Loucy (cell line): ENCODE measurements around the gene DNAJB8.

Experiments
- H2AFZ ChIP-seq: fragments of 200-600 bp; sonication (generic); 2 replicates; pipeline ENCODE4 v1.6.0; 2016; ENCODE audit warnings: antibody characterized with exemption, mild to moderate bottlenecking, low read length, moderate library complexity
- H3F3A ChIP-seq: fragments of 200-600 bp; 2 replicates; pipeline ENCODE4 v1.6.0; 2016; ENCODE audit warnings: antibody characterized with exemption, low read depth, mild to moderate bottlenecking
- H3K27me3 ChIP-seq: fragments of 200-600 bp; sonication (generic); 2 replicates; pipeline ENCODE4 v1.6.1; 2014; ENCODE audit warnings: low read length, mild to moderate bottlenecking; ENCODE audit not compliant: insufficient read depth, poor library complexity, severe bottlenecking
- H3K36me3 ChIP-seq: fragments of 200-600 bp; sonication (generic); 2 replicates; pipeline ENCODE4 v1.6.1; 2016; ENCODE audit warnings: low read length; ENCODE audit not compliant: insufficient read depth
- H3K4me1 ChIP-seq: fragments of 200-600 bp; sonication (generic); 2 replicates; pipeline ENCODE4 v1.5.1; 2014; ENCODE audit warnings: low read length, mild to moderate bottlenecking; ENCODE audit not compliant: insufficient read depth, poor library complexity, severe bottlenecking
- H3K4me2 ChIP-seq: fragments of 200-600 bp; sonication (generic); 2 replicates; pipeline ENCODE4 v1.6.0; 2014; ENCODE audit warnings: antibody characterized with exemption, low read length, low read depth, mild to moderate bottlenecking; ENCODE audit not compliant: poor library complexity, severe bottlenecking
- H3K4me3 ChIP-seq: fragments of 200-600 bp; sonication (generic); 2 replicates; pipeline ENCODE4 v1.5.1; 2014; ENCODE audit warnings: low read length, mild to moderate bottlenecking, mixed read lengths; ENCODE audit not compliant: poor library complexity, severe bottlenecking
- H3K79me2 ChIP-seq: fragments of 200-600 bp; sonication (generic); 2 replicates; pipeline ENCODE4 v1.6.1; 2014; ENCODE audit warnings: low read length; ENCODE audit not compliant: insufficient read depth
- H3K9ac ChIP-seq: fragments of 200-600 bp; sonication (generic); 2 replicates; pipeline ENCODE4 v1.6.0; 2014; ENCODE audit warnings: mild to moderate bottlenecking, low read depth, low read length, moderate library complexity; ENCODE audit not compliant: poor library complexity, severe bottlenecking
- H3K9me2 ChIP-seq: fragments of 200-600 bp; sonication (generic); replicated peaks from 2 replicates; pipeline ENCODE4 v1.6.1; 2016; ENCODE audit warnings: low read depth, low read length, mixed read lengths
- H3K9me3 ChIP-seq: fragments of 200-600 bp; sonication (generic); 2 replicates; pipeline ENCODE4 v1.6.1; 2014; ENCODE audit warnings: mild to moderate bottlenecking, antibody characterized with exemption, low read length, low read depth; ENCODE audit not compliant: insufficient read depth
- H4K20me1 ChIP-seq: fragments of 200-600 bp; sonication (generic); 2 replicates; pipeline ENCODE4 v1.6.0; 2014; ENCODE audit warnings: antibody characterized with exemption, low read length, mild to moderate bottlenecking; ENCODE audit not compliant: insufficient read depth, poor library complexity, severe bottlenecking
- EZH2phosphoT487 ChIP-seq: fragments of 200-600 bp; IDR thresholded peaks from 2 replicates; pipeline ENCODE4 v1.6.1; 2018; ENCODE audit warnings: antibody characterized with exemption, mild to moderate bottlenecking, moderate library complexity, borderline replicate concordance
- TF ChIP-seq, protein P1 (sequence below): fragments of 200-600 bp; sonication (generic); conservative IDR thresholded peaks from 2 replicates; pipeline ENCODE4 v1.5.1; 2014; ENCODE audit warnings: mild to moderate bottlenecking, antibody characterized with exemption, low read length

DNAJB8 gene

DNA sequence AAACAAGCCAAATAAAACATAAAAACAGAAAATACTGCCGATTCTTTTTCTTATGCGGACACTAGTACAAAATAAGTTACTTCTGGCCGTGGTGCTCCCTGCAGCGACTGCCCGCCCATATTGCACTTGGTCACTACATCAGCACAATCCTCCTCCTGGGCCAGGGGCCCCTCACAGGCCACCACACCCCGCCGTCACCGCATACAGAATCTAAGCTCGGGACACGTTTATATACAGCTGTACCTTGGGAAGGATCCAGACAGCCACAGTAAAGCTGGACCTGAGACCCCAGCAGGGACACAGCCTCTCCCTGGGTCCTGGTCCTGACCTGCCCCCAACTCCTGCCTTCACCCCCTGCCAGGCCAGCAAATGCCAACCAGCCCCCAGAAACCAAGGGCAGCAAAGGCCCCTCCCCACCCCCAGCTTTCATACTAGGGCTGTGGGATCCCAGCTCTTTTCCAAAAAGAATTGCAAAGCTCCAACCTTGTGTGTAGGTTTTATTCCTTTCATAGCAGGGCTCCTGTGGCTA, 12.9 kb upstream of the DNAJB8 start:
- peaks cover 8% of the 10 kb centered on the region; the same call in 1 of the 2 replicates for H3K36me3 ChIP-seq
- H4K20me1 ChIP-seq, result no peaks in the 10 kb centered on the region
- peak overlapping the region; percentile 29 for H3K4me2 ChIP-seq
- no peak overlapping the region for H3K9ac ChIP-seq
- H3K79me2 ChIP-seq, result peaks cover 35% of the 10 kb centered on the region; the same call in 1 of the 2 replicates
- no peaks in the 10 kb centered on the region for H3K27me3 ChIP-seq
- no peaks in the 10 kb centered on the region for H3K9me2 ChIP-seq
- no peak overlapping the region for H3K4me3 ChIP-seq
- no peak overlapping the region for H2AFZ ChIP-seq
- peaks cover 33% of the 10 kb centered on the region for H3K4me1 ChIP-seq
- TF ChIP-seq, protein P1, sequence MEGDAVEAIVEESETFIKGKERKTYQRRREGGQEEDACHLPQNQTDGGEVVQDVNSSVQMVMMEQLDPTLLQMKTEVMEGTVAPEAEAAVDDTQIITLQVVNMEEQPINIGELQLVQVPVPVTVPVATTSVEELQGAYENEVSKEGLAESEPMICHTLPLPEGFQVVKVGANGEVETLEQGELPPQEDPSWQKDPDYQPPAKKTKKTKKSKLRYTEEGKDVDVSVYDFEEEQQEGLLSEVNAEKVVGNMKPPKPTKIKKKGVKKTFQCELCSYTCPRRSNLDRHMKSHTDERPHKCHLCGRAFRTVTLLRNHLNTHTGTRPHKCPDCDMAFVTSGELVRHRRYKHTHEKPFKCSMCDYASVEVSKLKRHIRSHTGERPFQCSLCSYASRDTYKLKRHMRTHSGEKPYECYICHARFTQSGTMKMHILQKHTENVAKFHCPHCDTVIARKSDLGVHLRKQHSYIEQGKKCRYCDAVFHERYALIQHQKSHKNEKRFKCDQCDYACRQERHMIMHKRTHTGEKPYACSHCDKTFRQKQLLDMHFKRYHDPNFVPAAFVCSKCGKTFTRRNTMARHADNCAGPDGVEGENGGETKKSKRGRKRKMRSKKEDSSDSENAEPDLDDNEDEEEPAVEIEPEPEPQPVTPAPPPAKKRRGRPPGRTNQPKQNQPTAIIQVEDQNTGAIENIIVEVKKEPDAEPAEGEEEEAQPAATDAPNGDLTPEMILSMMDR, result no peak
- TF ChIP-seq EZH2phosphoT487, result no peak
- H3K9me3 ChIP-seq, result no peaks in the 10 kb centered on the region
- H3F3A ChIP-seq, result peaks cover 13% of the 10 kb centered on the region

DNA sequence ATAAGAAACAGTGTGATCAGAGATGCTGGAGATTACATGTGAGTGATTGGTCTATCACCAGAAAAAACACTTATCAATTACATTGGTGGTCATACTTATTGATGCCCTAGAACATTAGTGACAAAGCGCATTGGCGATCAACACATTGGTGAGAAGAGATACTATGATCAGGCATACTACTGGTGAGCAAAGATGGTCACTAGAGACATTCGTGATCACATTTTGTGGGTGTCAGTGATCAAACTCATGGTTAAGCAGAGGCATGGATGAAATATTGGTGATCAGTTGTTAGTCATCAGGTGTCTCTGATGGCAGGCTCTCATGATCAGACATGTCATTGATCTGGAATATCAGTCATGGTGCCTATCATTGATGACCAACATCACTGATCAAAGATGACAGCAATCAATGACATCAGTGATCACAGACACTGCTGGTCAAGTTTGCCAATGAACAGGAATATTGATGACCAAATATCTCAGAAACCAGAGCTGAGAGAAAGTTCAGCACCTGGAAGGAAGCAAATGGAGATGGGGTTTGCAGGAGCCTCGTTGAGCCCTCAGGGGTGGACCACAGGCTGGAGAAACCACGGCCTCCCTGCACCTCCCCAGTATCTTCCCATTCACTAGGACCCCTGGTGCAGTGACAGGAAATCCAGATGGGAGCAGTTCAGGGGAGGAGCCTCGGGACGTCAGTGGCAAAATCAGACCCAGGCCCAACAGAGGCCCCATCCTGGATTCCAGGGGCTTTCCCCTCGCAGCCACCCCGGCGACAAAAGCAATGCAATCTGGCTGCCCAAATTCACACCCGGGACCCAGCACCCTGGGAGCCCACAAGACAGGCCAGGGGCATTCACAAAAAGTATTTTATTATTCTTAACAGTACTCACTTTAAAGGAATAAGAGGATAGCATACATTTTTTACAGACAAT, 12.2 kb upstream of the DNAJB8 start:
- H3K9me2 ChIP-seq, result no peaks in the 10 kb centered on the region
- TF ChIP-seq, protein P1, result no peak
- no peak for TF ChIP-seq EZH2phosphoT487
- no peaks in the 10 kb centered on the region for H3K27me3 ChIP-seq
- H3K79me2 ChIP-seq, result peaks cover 34% of the 10 kb centered on the region; the same call in 1 of the 2 replicates
- H3K9ac ChIP-seq, result no peak overlapping the region
- no peak overlapping the region for H3K4me2 ChIP-seq
- H3K9me3 ChIP-seq, result no peaks in the 10 kb centered on the region
- no peaks in the 10 kb centered on the region for H4K20me1 ChIP-seq
- H2AFZ ChIP-seq, result no peak overlapping the region
- H3K36me3 ChIP-seq, result peaks cover 8% of the 10 kb centered on the region; the same call in 1 of the 2 replicates
- peaks cover 6% of the 10 kb centered on the region for H3F3A ChIP-seq
- peaks cover 26% of the 10 kb centered on the region for H3K4me1 ChIP-seq
- H3K4me3 ChIP-seq, result no peak overlapping the region

- Histone ChIP-seq H3K9me2 (no peaks in the 10 kb centered on the region), H3K79me2 (peaks cover 22% of the 10 kb centered on the region; the same call in 1 of the 2 replicates), H4K20me1 (no peaks in the 10 kb centered on the region), H3K4me2 (no peak overlapping the region), H3K4me1 (peaks cover 6% of the 10 kb centered on the region), H3K36me3 (peaks cover 8% of the 10 kb centered on the region; the same call in 1 of the 2 replicates), H3K27me3 (no peaks in the 10 kb centered on the region), H3F3A (no peaks in the 10 kb centered on the region), H2AFZ (no peak overlapping the region), H3K9ac (no peak overlapping the region), H3K9me3 (no peaks in the 10 kb centered on the region), H3K4me3 (no peak overlapping the region)
- no peak for TF ChIP-seq EZH2phosphoT487
- TF ChIP-seq, protein P1, result no peak
These were observed 10.0 kb upstream of the DNAJB8 start for GRCh38 chr3:128476659-128477058.
